Measurements from ENCODE around the gene SORBS1. TPM values are rescaled to one million over a fixed set of nuclear protein-coding genes. Genes with fewer than 3 reads are reported as not detected.

The SORBS1 gene
- total RNA-seq, 1 experiment from 2014 or later = 0.56 TPM

DNA sequence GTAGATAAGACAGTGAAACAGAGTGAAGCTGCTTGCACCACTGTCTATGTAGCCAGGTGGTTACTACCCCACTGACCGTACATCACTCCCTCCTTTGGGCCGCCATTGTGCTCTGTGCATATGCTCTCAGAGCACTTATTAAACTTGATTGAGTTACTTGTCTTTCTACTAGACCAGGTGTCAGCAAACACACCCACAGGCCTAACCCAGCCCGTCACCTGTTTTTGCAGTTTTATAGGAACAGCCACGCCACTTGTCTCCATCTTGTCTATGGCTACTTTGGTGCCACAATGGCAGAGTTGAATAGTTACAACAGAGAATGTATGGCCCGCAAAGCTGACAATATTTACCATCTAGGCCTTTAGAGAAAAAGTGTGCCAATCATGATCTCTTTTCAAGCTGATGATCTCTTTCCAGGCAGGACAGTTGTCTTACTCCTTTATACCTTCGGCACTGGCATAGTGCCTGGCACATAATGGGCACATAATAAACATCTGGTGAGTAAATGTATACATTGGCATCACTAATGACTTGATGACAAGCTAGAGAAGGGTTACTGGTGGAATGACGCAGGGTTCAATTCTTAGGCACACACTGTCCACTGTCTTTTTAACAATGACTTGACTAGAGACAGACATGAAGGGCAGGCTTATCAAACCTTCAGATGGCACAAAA, 36.7 kb downstream of the SORBS1 start:
- no peaks in the 10 kb centered on the region for H3K9me3 ChIP-seq (ENCODE audit: low read depth, low read length, poor library complexity, severe bottlenecking)
- ChIA-PET CTCF (no interaction called here), POLR2A (ENCODE audit: low non-redundant PET) (no interaction called here)
- no peak overlapping the region for H3K4me3 ChIP-seq (ENCODE audit: low read depth, low read length, poor library complexity, severe bottlenecking)
- no TSS peak for BruUV-seq (replicated peaks)
- H3K27ac ChIP-seq (ENCODE audit: low read depth, low read length, poor library complexity, severe bottlenecking) = no peak overlapping the region
- H3K36me3 ChIP-seq (ENCODE audit: insufficient read depth, low read length, poor library complexity, severe bottlenecking) = no peaks in the 10 kb centered on the region
- TF ChIP-seq, protein P1, sequence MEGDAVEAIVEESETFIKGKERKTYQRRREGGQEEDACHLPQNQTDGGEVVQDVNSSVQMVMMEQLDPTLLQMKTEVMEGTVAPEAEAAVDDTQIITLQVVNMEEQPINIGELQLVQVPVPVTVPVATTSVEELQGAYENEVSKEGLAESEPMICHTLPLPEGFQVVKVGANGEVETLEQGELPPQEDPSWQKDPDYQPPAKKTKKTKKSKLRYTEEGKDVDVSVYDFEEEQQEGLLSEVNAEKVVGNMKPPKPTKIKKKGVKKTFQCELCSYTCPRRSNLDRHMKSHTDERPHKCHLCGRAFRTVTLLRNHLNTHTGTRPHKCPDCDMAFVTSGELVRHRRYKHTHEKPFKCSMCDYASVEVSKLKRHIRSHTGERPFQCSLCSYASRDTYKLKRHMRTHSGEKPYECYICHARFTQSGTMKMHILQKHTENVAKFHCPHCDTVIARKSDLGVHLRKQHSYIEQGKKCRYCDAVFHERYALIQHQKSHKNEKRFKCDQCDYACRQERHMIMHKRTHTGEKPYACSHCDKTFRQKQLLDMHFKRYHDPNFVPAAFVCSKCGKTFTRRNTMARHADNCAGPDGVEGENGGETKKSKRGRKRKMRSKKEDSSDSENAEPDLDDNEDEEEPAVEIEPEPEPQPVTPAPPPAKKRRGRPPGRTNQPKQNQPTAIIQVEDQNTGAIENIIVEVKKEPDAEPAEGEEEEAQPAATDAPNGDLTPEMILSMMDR (conservative IDR thresholded peaks at IDR 0.05; ENCODE audit: low read depth, low read length) = no peak
- TF ChIP-seq EZH2 (IDR thresholded peaks at IDR 0.05; ENCODE audit: borderline replicate concordance, low read depth, low read length, poor library complexity, severe bottlenecking) = no peak
- intact Hi-C loops (cut with micrococcal nuclease; ENCODE audit: unreplicated experiment) = no loop called here
- peaks cover 15% of the 10 kb centered on the region for H3K27me3 ChIP-seq (replicated peaks; ENCODE audit: insufficient read depth, low read depth, low read length, poor library complexity)
- no peaks in the 10 kb centered on the region for H3K4me1 ChIP-seq (ENCODE audit: insufficient read depth, low read length, poor library complexity, severe bottlenecking)
- DNase-seq (ENCODE audit: low spot score) = no peak

- no TSS peak for BruUV-seq (replicated peaks)
- Histone ChIP-seq H3K4me1 (ENCODE audit: insufficient read depth, low read length, poor library complexity, severe bottlenecking) (no peaks in the 10 kb centered on the region), H3K4me3 (ENCODE audit: low read depth, low read length, poor library complexity, severe bottlenecking) (no peak overlapping the region), H3K9me3 (ENCODE audit: low read depth, low read length, poor library complexity, severe bottlenecking) (no peaks in the 10 kb centered on the region), H3K27me3 (replicated peaks; ENCODE audit: insufficient read depth, low read depth, low read length, poor library complexity) (peaks cover 9% of the 10 kb centered on the region), H3K27ac (ENCODE audit: low read depth, low read length, poor library complexity, severe bottlenecking) (no peak overlapping the region), H3K36me3 (ENCODE audit: insufficient read depth, low read length, poor library complexity, severe bottlenecking) (no peaks in the 10 kb centered on the region)
- intact Hi-C loops (cut with micrococcal nuclease; ENCODE audit: unreplicated experiment) = no loop called here
- TF ChIP-seq, protein P1 (conservative IDR thresholded peaks at IDR 0.05; ENCODE audit: low read depth, low read length) = no peak
- TF ChIP-seq EZH2 (IDR thresholded peaks at IDR 0.05; ENCODE audit: borderline replicate concordance, low read depth, low read length, poor library complexity, severe bottlenecking) = no peak
- ChIA-PET POLR2A (ENCODE audit: low non-redundant PET) (no interaction called here), CTCF (no interaction called here)
- DNase-seq (ENCODE audit: low spot score) = no peak
Observed at GRCh38 chr10:95522117-95522516, 39.1 kb downstream of the SORBS1 start.

GRCh38 chr10:95520617-95521016, 40.6 kb downstream of the SORBS1 start:
- intact Hi-C loops (cut with micrococcal nuclease; ENCODE audit: unreplicated experiment) = no loop called here
- POLR2A ChIA-PET (ENCODE audit: low non-redundant PET) = no interaction called here
- Histone ChIP-seq H3K9me3 (ENCODE audit: low read depth, low read length, poor library complexity, severe bottlenecking) (no peaks in the 10 kb centered on the region), H3K36me3 (ENCODE audit: insufficient read depth, low read length, poor library complexity, severe bottlenecking) (no peaks in the 10 kb centered on the region), H3K4me3 (ENCODE audit: low read depth, low read length, poor library complexity, severe bottlenecking) (no peak overlapping the region), H3K27ac (ENCODE audit: low read depth, low read length, poor library complexity, severe bottlenecking) (no peak overlapping the region), H3K4me1 (ENCODE audit: insufficient read depth, low read length, poor library complexity, severe bottlenecking) (no peaks in the 10 kb centered on the region), H3K27me3 (replicated peaks; ENCODE audit: insufficient read depth, low read depth, low read length, poor library complexity) (peaks cover 9% of the 10 kb centered on the region)
- CTCF ChIA-PET = no interaction called here
- no peak for DNase-seq (ENCODE audit: low spot score)
- BruUV-seq (replicated peaks) = no TSS peak
- no peak for TF ChIP-seq EZH2 (IDR thresholded peaks at IDR 0.05; ENCODE audit: borderline replicate concordance, low read depth, low read length, poor library complexity, severe bottlenecking)
- TF ChIP-seq, protein P1 (conservative IDR thresholded peaks at IDR 0.05; ENCODE audit: low read depth, low read length) = no peak

Measured in A673 (cell line).